Fibroblast of pulmonary artery (primary cell): ENCODE measurements around the gene FAF1.
A peak's percentile ranks its signal among the peaks of the same experiment; 100 is the strongest.
"Not testable (repeated sequence)": the region's sequence is repeated elsewhere in the genome, so short reads cannot be mapped to it uniquely, and the experiment has no call there.

Experiments
- DNase-seq: peaks from one replicate; pipeline ENCODE4 v3.0.0-alpha.2; 2010; ENCODE audit warnings: low read depth
- H3K4me3 ChIP-seq: replicated peaks from 2 replicates; pipeline ENCODE4 v1.5.1; 2011; ENCODE audit warnings: low read depth, mild to moderate bottlenecking, control low read depth, low read length, moderate library complexity
- CTCF ChIP-seq: IDR thresholded peaks from 2 replicates; pipeline ENCODE4 v1.5.1; 2011; ENCODE audit warnings: mild to moderate bottlenecking, control low read depth, low read length, inconsistent platforms; ENCODE audit errors: missing control alignments

The FAF1 gene

GRCh38 chr1:50779801-50780200, 180.3 kb downstream of the FAF1 start:
- no peak for DNase-seq
- no peak for TF ChIP-seq CTCF
- H3K4me3 ChIP-seq: no peak overlapping the region

- DNase-seq: no peak
- no peak for TF ChIP-seq CTCF
- H3K4me3 ChIP-seq: no peak overlapping the region
Measured at GRCh38 chr1:50775740-50776139, 184.3 kb downstream of the FAF1 start.

- peak; percentile 82 for DNase-seq
- H3K4me3 ChIP-seq: no peak overlapping the region
- TF ChIP-seq CTCF: peak; percentile 72
Measured at GRCh38 chr1:50774759-50775351, 185.2 kb downstream of the FAF1 start.

GRCh38 chr1:50766688-50767087, 193.4 kb downstream of the FAF1 start:
- no peak for TF ChIP-seq CTCF
- H3K4me3 ChIP-seq: no peak overlapping the region
- no peak for DNase-seq

- DNase-seq, H3K4me3 ChIP-seq: not testable (repeated sequence)
Measured at GRCh38 chr1:50756543-50756942, 203.5 kb downstream of the FAF1 start.

- not testable (repeated sequence) for H3K4me3 ChIP-seq, DNase-seq
Measured at GRCh38 chr1:50754764-50755163, 205.3 kb downstream of the FAF1 start.

- H3K4me3 ChIP-seq: no peak overlapping the region
- DNase-seq: peak; percentile 63
- TF ChIP-seq CTCF: peak; percentile 65
Measured at GRCh38 chr1:50750021-50750619, 209.9 kb downstream of the FAF1 start.

- no peak for TF ChIP-seq CTCF
Measured at GRCh38 chr1:50747394-50747793, 212.7 kb downstream of the FAF1 start.

More at GRCh38 chr1:50747394-50747793, 212.7 kb downstream of the FAF1 start:
- no peak overlapping the region for H3K4me3 ChIP-seq
- no peak for DNase-seq
